Stimulated activated memory B cell treated with anti-CD40 and anti-IgM and Interleukin-4, amounts not matched to agents 10 μg/mL and 1 μg/mL and 100 μg/mL, for 72 hours (primary cell): ENCODE measurements around the gene ENTPD8.
A peak's percentile ranks its signal among the peaks of the same experiment; 100 is the strongest.
"Not testable (repeated sequence)": the region's sequence is repeated elsewhere in the genome, so short reads cannot be mapped to it uniquely, and the experiment has no call there.

ENCODE experiments used
- ATAC-seq: fragments of 150-1000 bp; cut with Tn5 transposase; 2 replicates; pipeline ENCODE4 v1.10.0; 2021
- H3K27ac Mint-ChIP-seq: one replicate; pipeline ENCODE4 v1.8.0; 2022; ENCODE audit warnings: mild to moderate bottlenecking, mixed read lengths
- H3K27me3 Mint-ChIP-seq: one replicate; pipeline ENCODE4 v1.8.0; 2022; ENCODE audit warnings: mixed read lengths
- H3K36me3 Mint-ChIP-seq: one replicate; pipeline ENCODE4 v1.8.0; 2022; ENCODE audit warnings: mixed read lengths
- H3K4me1 Mint-ChIP-seq: one replicate; pipeline ENCODE4 v1.8.0; 2022; ENCODE audit warnings: mixed read lengths
- H3K4me3 Mint-ChIP-seq: one replicate; pipeline ENCODE4 v1.8.0; 2022; ENCODE audit warnings: mild to moderate bottlenecking, moderate library complexity, mixed read lengths
- H3K9me3 Mint-ChIP-seq: one replicate; pipeline ENCODE4 v1.8.0; 2022; ENCODE audit warnings: mixed read lengths

ENTPD8 gene

DNA sequence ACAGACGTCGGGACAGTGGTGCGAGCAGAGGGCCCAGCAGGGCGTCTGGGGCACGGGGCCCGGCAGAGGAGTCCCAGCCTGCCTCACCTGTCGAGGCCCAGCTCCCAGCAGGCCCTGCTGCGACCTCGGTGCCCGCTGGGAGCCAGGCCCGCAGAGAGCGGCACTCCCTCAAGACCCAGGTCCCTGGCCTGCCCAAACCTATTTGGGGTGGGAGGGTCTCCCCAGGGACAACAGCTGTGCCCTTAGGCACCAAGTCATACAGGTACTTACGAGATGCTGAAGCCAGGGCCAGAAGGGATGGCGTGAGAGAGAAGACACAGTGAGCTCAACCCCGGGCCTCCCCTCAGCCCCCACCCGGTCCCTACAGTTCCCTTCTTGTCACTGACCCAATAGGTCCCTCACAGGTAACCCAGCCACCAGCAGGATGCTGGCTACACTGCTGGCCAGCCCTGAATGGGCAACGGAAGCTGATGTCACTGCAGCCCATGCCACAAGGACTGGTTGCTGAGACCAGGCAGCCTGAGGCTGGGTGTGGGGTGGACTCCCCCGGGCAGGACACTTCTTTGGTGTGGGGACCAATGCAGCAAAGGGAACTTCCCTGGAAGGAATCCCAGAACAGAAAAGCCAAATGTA lies 14.3 kb upstream of the ENTPD8 start:
- ATAC-seq, result no peak
- peaks cover 5% of the 10 kb centered on the region for H3K9me3 Mint-ChIP-seq
- no peaks in the 10 kb centered on the region for H3K27me3 Mint-ChIP-seq
- peaks cover 55% of the 10 kb centered on the region for H3K4me1 Mint-ChIP-seq
- H3K27ac Mint-ChIP-seq, result peak overlapping the region; percentile 55
- peaks cover 23% of the 10 kb centered on the region for H3K36me3 Mint-ChIP-seq
- peak overlapping the region; percentile 45 for H3K4me3 Mint-ChIP-seq

DNA sequence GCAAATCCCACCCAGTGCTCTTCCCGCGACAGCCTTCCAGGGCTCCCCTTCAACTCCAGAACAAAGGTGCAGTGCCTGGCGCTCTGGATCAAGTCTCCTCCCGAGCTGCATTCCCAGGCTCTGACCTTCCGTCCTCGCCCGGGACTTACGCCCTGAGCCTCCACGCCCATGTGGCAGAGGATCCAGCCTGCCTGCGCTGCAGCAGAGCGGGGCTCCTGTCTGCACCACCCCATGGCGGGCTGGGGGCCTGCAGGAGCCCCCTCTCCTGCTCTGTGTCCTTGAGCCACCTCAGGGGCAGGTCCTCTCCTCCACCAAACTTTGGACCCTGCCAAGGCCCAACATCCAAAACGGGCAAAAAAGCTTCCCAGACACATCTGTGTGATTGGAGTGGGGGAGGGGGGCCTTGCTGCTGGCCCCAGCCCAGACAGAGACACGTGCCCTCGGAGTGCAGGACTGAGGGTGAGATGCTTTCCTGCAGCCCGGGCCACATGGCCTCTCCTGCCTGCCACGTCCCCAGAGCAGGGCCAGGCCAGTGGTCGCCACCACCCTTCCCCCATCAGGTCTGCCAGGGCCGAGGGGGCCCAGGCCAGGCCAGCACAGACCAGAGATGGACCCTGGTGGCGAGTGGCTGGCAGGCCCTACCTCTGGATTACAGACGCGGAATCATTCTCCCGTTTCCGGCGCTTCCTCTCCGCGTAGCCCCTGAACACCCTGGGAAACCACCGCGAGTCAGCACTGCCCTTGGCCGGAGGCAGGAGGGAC lies 13.6 kb upstream of the ENTPD8 start:
- Mint-ChIP-seq H3K4me1 (peaks cover 59% of the 10 kb centered on the region), H3K36me3 (peaks cover 29% of the 10 kb centered on the region), H3K4me3 (peak overlapping the region; percentile 80), H3K27me3 (no peaks in the 10 kb centered on the region), H3K9me3 (peaks cover 5% of the 10 kb centered on the region), H3K27ac (peak overlapping the region; percentile 77)
- no peak for ATAC-seq

DNA sequence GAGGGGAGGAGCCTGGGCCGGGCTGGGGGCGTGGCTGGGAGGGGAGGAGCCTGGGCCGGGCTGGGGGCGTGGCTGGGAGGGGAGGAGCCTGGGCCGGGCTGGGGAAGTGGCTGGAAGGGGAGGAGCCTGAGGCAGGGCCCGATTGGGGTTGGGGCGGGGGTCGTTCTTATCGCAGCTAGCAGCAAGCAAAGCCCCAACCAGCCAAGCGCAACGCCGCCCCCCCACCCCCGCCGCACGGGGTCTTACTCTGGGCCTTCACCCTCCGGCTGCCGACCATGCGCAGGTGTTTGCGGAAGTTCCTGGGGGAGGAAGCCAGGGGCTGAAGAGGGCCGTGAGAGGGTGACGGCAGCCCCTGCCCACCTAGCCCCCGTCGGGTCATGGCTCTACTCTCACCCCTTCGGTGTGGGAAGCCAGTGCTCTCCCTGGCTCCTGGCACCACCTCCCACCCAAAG lies 13.0 kb upstream of the ENTPD8 start:
- Mint-ChIP-seq H3K27ac (peak overlapping the region; percentile 77), H3K27me3 (no peaks in the 10 kb centered on the region), H3K36me3 (peaks cover 35% of the 10 kb centered on the region), H3K4me3 (peak overlapping the region; percentile 80), H3K9me3 (peaks cover 5% of the 10 kb centered on the region), H3K4me1 (peaks cover 57% of the 10 kb centered on the region)
- ATAC-seq, result peak; percentile 22

DNA sequence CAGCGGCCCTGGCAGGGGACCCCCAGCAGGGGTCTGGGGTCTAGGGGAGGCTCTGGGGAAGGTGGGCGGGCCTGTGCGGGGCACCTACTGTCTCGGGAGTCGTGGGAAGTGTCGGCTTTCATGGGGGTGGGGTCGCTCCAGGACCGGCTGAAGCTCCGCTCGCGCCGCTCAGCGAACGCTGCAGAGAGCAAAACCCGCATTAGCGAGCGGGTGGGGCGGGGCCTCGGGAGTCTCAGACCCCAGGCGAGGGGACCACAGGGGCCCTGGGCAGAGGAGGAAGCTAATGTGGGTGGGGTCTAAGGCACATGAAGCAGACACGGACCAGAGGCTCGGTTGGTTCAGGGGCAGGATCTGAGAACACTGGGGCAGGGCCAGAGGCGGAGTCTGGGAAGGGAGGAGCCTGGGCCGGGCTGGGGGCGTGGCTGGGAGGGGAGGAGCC lies 12.5 kb upstream of the ENTPD8 start:
- peak; percentile 63 for ATAC-seq
- peak overlapping the region; percentile 77 for H3K27ac Mint-ChIP-seq
- H3K4me3 Mint-ChIP-seq, result peak overlapping the region; percentile 62
- peaks cover 5% of the 10 kb centered on the region for H3K9me3 Mint-ChIP-seq
- H3K4me1 Mint-ChIP-seq, result peaks cover 57% of the 10 kb centered on the region
- H3K36me3 Mint-ChIP-seq, result peaks cover 39% of the 10 kb centered on the region
- no peaks in the 10 kb centered on the region for H3K27me3 Mint-ChIP-seq

DNA sequence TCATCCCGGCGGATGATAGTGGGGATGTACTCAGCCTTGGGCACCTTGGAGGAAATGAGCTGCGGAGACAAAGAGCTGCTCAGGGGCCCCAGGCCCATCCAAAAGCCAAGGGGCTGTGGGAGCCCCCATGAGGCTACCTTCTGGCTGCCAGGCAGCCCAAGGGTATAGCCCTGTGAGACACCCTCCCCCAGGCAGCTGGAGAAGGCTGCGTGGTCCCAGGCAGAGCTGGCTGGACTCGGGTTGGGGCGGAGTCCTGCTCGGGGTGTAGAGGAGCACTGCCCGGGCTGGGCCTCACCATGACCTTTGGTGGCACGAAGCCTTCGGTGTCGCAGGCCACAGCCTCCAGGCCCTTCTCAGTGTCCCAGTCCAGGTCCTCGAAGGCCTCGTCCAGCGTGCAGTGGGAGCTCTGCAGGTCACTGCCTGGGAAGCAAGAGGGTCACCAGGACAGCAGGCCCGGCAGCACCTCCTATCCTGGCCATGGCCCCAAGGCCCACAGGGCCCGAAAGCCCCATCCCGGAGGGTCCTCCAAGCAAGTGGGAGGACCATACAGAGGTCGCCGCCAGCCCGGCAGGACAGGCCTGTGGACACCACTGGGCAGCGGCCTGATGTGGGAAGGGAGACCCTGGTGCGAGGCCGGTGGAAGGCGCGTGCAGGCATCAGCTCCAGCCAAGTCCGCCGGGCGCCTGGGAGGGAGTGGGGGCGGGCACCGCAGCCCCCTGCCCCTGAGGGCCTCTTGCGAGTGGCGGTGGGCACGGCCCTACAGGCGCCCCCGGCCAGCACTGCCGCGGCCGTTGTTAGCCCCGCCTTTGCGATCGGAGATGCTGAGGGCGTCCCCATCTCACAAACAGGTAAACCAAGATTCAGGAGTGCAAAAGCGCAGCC lies 11.8 kb upstream of the ENTPD8 start:
- H3K27ac Mint-ChIP-seq, result no peak overlapping the region
- H3K27me3 Mint-ChIP-seq, result no peaks in the 10 kb centered on the region
- H3K4me1 Mint-ChIP-seq, result peaks cover 57% of the 10 kb centered on the region
- peak overlapping the region; percentile 33 for H3K4me3 Mint-ChIP-seq
- ATAC-seq, result no peak
- peaks cover 39% of the 10 kb centered on the region for H3K36me3 Mint-ChIP-seq
- peaks cover 5% of the 10 kb centered on the region for H3K9me3 Mint-ChIP-seq

DNA sequence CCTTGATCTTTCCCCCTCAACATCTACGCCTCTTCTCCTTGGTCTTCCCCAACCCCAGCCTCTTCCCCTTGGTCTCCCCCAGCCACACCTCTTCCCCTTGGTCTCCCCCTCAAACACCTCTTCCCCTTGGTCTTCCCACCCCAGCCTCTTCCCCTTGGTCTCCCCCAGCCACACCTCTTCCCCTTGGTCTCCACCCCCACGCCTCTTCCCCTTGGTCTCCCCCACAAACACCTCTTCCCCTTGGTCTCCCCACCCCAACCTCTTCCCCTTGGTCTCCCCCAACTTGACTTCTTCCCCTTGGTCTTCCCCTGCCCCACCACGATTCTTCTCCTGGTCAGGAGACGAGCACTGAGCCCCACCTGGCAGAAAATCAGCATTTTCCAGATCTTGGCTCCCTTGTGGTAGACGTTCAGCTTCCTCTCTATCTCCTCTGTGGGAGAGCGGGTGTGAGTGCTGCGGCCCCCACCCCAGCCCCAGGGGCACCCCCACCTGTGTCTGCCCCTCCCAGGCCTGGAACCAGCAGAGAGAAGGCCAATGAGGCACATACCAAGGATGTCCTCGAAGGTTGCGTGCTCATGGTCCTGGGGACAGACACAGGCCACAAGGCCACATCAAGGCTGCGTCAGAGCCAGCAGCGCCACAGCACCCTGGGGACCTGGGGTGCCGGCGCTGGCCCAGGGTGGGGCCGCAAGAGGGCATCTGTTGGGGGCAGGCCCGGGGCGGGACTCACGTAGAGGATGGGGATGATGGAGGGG lies 11.0 kb upstream of the ENTPD8 start:
- Mint-ChIP-seq H3K27ac (no peak overlapping the region), H3K27me3 (peaks cover 2% of the 10 kb centered on the region), H3K9me3 (peaks cover 5% of the 10 kb centered on the region), H3K36me3 (peaks cover 38% of the 10 kb centered on the region), H3K4me1 (peaks cover 52% of the 10 kb centered on the region), H3K4me3 (no peak overlapping the region)
- no peak for ATAC-seq

DNA sequence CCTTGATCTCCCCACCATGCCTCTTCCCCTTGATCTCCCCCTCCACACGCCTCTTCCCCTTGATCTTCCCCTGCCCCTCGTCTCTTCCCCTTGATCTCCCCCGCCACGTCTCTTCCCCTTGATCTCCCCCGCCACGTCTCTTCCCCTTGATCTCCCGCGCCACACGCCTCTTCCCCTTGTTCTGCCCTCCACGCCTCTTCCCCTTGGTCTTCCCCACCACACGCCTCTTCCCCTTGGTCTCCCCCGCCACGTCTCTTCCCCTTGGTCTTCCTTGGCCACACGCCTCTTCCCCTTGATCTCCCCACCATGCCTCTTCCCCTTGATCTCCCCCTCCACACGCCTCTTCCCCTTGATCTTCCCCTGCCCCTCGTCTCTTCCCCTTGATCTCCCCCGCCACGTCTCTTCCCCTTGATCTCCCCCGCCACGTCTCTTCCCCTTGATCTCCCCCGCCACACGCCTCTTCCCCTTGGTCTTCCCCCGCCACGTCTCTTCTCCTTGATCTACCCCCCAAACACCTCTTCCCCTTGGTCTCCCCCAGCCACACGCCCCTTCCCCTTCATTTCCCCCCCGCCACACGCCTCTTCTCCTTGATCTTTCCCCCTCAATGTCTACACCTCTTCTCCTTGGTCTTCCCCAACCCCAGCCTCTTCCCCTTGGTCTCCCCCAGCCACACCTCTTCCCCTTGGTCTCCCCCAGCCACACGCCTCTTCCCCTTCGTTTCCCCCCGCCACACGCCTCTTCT lies 10.3 kb upstream of the ENTPD8 start:
- H3K27me3 Mint-ChIP-seq, H3K9me3 Mint-ChIP-seq, H3K4me3 Mint-ChIP-seq, ATAC-seq, H3K27ac Mint-ChIP-seq: not testable (repeated sequence)
- Mint-ChIP-seq H3K4me1 (peaks cover 52% of the 10 kb centered on the region), H3K36me3 (peaks cover 33% of the 10 kb centered on the region)

DNA sequence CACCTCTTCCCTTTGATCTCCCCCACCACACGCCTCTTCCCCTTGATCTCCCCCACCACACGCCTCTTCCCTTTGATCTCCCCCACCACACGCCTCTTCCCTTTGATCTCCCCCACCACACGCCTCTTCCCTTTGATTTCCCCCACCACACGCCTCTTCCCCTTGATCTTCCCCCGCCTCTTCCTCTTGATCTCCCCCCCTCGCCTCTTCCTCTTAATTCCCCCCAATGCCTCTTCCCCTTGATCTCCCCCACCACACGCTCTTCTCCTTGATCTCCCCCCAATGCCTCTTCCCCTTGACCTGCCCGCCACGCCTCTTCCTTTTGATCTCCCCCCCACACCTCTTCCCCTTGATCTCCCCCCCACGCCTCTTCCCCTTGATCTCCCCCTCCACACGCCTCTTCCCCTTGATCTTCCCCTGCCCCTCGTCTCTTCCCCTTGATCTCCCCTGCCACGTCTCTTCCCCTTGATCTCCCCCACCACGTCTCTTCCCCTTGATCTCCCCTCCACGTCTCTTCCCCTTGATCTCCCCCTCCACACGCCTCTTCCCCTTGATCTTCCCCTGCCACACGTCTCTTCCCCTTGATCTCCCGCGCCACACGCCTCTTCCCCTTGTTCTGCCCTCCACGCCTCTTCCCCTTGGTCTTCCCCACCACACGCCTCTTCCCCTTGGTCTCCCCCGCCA lies 9.5 kb upstream of the ENTPD8 start:
- H3K9me3 Mint-ChIP-seq, H3K27me3 Mint-ChIP-seq, ATAC-seq, H3K27ac Mint-ChIP-seq, H3K4me3 Mint-ChIP-seq: not testable (repeated sequence)
- peaks cover 48% of the 10 kb centered on the region for H3K4me1 Mint-ChIP-seq
- H3K36me3 Mint-ChIP-seq, result peaks cover 26% of the 10 kb centered on the region

DNA sequence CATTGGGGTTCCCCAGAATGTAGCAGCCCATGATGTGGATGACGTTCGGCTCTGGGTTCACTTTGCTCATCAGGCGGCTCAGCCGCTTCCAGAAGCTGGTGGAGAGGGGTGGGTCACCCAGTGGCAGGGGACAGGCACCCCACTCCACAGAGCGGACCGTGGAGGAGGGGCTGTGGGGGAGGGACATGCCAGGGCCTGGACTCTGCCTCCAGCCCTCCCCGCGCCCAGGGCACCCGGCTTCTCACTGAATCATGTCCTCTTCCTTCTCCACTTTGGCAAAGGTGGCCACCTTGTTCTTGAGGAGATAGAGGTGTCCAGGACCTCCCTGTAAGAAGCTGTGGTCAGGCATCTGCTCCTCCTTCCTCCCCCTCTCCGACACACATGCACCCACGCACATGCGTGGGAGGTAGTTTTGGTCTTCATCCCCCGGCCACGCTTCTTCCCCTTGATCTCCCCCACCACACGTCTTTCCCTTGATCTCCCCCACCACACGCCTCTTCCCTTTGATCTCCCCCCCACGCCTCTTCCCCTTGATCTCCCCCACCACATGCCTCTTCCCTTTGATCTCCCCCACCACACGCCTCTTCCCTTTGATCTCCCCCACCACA lies 8.9 kb upstream of the ENTPD8 start:
- ATAC-seq, result no peak
- H3K9me3 Mint-ChIP-seq, result peaks cover 5% of the 10 kb centered on the region
- peaks cover 16% of the 10 kb centered on the region for H3K27me3 Mint-ChIP-seq
- H3K4me1 Mint-ChIP-seq, result peaks cover 50% of the 10 kb centered on the region
- H3K4me3 Mint-ChIP-seq, result no peak overlapping the region
- H3K36me3 Mint-ChIP-seq, result peaks cover 24% of the 10 kb centered on the region
- H3K27ac Mint-ChIP-seq, result no peak overlapping the region

DNA sequence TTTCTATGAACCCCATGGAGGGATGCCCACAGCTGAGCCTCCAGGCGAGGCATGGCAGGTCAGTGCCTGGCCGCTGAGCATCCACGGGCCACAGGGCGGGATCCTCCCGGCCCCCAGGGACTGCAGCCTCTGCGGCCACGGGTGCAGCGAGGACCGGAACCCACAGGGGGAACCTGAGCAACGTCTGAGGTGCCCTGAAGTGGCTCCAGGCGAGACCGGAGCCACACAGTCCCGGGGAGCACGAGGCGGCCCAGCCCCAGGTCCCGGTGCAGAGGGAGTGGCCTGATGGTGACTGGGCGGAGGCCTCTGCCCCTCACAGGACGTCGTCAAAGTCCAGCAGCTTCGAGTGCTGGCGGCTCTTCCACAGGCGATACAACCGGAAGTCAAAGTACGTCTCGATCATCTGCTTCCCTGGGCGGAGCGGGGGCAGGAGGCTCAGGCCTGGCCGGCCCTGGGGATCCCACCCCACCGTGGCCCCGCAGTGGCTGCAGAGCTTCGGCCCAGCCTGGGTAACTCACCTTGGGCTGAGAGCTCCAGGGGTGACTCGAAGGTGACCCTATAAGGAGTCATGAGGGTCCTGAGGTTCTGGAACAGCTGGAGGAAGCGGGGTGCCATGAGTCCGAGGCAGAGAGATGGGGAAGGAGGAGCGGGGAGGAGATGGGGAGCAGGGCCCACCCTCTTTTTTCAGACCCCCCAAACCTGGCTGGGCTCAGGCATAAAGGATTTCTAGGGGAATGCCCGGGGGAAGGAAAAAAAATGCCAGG lies 8.1 kb upstream of the ENTPD8 start:
- H3K4me1 Mint-ChIP-seq, result peaks cover 42% of the 10 kb centered on the region
- ATAC-seq, result no peak
- H3K9me3 Mint-ChIP-seq, result peaks cover 5% of the 10 kb centered on the region
- peaks cover 24% of the 10 kb centered on the region for H3K36me3 Mint-ChIP-seq
- peaks cover 22% of the 10 kb centered on the region for H3K27me3 Mint-ChIP-seq
- H3K27ac Mint-ChIP-seq, result no peak overlapping the region
- no peak overlapping the region for H3K4me3 Mint-ChIP-seq

DNA sequence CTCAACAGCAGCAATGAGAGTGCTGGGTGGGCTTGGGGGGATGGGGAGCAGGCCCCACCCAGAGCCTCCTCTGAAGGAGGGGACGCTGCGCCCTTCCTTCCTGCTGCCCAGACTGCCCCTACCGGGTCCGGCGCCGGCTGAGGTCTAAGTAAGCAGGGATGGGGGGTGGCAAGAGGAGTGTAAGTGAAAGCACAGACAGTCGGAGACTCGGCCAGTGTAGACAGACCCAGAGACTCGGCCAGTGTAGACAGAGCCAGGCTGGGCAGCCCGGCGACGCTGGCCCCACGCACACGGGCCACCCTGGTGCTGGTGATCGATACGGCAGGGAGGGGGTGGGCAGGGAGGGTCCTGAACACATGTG lies 7.4 kb upstream of the ENTPD8 start:
- Mint-ChIP-seq H3K27ac (no peak overlapping the region), H3K4me1 (peaks cover 37% of the 10 kb centered on the region)

DNA sequence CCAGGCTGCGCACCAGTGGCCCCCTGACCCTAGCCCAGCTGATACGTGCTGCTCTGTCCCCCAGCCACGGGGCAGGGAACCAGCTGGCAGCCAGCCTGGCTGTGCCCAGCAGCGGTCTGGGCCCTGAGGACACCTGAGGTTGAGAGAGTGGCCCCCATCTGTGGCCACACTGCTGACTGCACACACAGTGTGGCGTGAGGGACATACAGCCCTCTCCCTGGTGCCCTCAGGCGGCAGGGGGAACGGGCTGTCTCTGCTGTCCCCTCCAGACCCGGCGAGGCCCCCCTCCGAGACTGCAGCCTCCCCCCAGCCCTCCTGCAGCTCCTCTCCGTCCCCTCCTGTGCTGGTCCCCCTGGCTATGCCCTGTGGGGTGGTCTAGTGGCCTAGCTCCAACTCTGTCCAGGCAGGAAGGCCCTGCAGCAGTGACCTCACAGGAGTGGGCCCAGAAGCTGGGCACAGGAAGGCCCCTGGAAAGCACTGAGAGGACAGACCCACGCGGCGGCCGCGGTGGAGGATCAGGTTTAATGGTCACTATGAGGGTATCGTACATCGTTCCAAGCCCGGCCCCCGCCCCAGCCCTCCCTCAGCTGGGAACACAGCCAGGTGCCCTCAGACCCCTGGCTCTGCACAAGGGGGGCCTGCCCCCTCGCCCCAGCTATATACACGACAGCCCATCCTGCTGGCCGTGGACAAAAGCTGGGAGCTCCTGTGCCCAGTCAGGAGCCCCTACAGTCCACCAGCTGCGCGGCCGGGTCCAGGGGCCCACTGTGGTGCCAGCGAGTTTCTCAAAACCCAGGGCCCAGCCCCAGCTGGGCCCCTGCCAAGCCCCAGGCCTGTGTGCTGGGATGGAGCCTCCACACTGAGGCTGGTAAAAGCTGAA lies 6.8 kb upstream of the ENTPD8 start:
- peaks cover 35% of the 10 kb centered on the region for H3K27me3 Mint-ChIP-seq
- H3K4me1 Mint-ChIP-seq, result peaks cover 35% of the 10 kb centered on the region
- H3K36me3 Mint-ChIP-seq, result peaks cover 24% of the 10 kb centered on the region
- peaks cover 5% of the 10 kb centered on the region for H3K9me3 Mint-ChIP-seq
- H3K4me3 Mint-ChIP-seq, result no peak overlapping the region
- no peak overlapping the region for H3K27ac Mint-ChIP-seq
- ATAC-seq, result no peak

More for the DNA sequence above, 7.4 kb upstream of the ENTPD8 start:
- peaks cover 5% of the 10 kb centered on the region for H3K9me3 Mint-ChIP-seq
- ATAC-seq, result no peak
- peaks cover 29% of the 10 kb centered on the region for H3K27me3 Mint-ChIP-seq
- peaks cover 24% of the 10 kb centered on the region for H3K36me3 Mint-ChIP-seq
- H3K4me3 Mint-ChIP-seq, result no peak overlapping the region
